ENCODE data around the gene SNPH.

DNA sequence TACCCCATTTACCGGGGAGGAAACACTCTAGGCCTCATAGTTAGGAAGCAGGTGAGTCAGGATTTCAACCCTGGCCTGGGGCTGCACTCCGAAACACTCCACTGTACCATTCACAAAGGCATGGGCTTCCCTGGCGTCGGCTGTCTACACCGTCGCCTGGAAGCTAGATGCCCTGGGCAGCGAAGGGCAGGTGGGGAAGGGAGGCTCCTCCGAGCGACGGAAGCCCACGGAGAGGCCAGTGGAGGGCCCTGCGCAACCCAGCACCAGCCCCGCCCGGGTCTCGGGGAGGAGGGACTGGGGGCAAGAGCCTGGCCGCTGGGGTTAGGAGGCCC, 46.8 kb downstream of the SNPH start:
- TF ChIP-seq, protein P1, sequence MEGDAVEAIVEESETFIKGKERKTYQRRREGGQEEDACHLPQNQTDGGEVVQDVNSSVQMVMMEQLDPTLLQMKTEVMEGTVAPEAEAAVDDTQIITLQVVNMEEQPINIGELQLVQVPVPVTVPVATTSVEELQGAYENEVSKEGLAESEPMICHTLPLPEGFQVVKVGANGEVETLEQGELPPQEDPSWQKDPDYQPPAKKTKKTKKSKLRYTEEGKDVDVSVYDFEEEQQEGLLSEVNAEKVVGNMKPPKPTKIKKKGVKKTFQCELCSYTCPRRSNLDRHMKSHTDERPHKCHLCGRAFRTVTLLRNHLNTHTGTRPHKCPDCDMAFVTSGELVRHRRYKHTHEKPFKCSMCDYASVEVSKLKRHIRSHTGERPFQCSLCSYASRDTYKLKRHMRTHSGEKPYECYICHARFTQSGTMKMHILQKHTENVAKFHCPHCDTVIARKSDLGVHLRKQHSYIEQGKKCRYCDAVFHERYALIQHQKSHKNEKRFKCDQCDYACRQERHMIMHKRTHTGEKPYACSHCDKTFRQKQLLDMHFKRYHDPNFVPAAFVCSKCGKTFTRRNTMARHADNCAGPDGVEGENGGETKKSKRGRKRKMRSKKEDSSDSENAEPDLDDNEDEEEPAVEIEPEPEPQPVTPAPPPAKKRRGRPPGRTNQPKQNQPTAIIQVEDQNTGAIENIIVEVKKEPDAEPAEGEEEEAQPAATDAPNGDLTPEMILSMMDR (IDR thresholded peaks at IDR 0.05; ENCODE audit: low read depth, low read length, missing input control): no peak
- TF ChIP-seq RAD21 (IDR thresholded peaks at IDR 0.05) (no peak), RXRA (IDR thresholded peaks at IDR 0.05) (no peak), JUND (IDR thresholded peaks at IDR 0.05) (no peak), SP1 (IDR thresholded peaks at IDR 0.05) (no peak), EGR1 (IDR thresholded peaks at IDR 0.05; ENCODE audit: low read depth in 2 of 2) (no peak), YY1 (IDR thresholded peaks at IDR 0.05) (no peak), FOXA1 (IDR thresholded peaks at IDR 0.05) (no peak), TAF1 (conservative IDR thresholded peaks at IDR 0.05) (no peak)
- TF ChIP-seq, protein P2, sequence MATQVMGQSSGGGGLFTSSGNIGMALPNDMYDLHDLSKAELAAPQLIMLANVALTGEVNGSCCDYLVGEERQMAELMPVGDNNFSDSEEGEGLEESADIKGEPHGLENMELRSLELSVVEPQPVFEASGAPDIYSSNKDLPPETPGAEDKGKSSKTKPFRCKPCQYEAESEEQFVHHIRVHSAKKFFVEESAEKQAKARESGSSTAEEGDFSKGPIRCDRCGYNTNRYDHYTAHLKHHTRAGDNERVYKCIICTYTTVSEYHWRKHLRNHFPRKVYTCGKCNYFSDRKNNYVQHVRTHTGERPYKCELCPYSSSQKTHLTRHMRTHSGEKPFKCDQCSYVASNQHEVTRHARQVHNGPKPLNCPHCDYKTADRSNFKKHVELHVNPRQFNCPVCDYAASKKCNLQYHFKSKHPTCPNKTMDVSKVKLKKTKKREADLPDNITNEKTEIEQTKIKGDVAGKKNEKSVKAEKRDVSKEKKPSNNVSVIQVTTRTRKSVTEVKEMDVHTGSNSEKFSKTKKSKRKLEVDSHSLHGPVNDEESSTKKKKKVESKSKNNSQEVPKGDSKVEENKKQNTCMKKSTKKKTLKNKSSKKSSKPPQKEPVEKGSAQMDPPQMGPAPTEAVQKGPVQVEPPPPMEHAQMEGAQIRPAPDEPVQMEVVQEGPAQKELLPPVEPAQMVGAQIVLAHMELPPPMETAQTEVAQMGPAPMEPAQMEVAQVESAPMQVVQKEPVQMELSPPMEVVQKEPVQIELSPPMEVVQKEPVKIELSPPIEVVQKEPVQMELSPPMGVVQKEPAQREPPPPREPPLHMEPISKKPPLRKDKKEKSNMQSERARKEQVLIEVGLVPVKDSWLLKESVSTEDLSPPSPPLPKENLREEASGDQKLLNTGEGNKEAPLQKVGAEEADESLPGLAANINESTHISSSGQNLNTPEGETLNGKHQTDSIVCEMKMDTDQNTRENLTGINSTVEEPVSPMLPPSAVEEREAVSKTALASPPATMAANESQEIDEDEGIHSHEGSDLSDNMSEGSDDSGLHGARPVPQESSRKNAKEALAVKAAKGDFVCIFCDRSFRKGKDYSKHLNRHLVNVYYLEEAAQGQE (IDR thresholded peaks at IDR 0.05): no peak
- TF ChIP-seq, protein P3, sequence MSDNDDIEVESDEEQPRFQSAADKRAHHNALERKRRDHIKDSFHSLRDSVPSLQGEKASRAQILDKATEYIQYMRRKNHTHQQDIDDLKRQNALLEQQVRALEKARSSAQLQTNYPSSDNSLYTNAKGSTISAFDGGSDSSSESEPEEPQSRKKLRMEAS (IDR thresholded peaks at IDR 0.05): no peak
- TF ChIP-seq, protein P4, sequence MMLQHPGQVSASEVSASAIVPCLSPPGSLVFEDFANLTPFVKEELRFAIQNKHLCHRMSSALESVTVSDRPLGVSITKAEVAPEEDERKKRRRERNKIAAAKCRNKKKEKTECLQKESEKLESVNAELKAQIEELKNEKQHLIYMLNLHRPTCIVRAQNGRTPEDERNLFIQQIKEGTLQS (IDR thresholded peaks at IDR 0.05): no peak

All from liver (tissue), 3 donors.